GM23248 (cell line): Measurements from ENCODE around the gene HBS1L.

Experiments used
- EZH2 ChIP-seq: fragments of 200-600 bp; sonication (generic); IDR thresholded peaks from 2 replicates; pipeline ENCODE4 v1.6.1; 2018; ENCODE audit warnings: antibody characterized with exemption, mild to moderate bottlenecking; ENCODE audit not compliant: insufficient read depth, poor library complexity, severe bottlenecking
- EZH2phosphoT487 ChIP-seq: fragments of 200-600 bp; sonication (generic); IDR thresholded peaks from 2 replicates; pipeline ENCODE4 v1.6.1; 2018; ENCODE audit warnings: antibody characterized with exemption, moderate library complexity, mild to moderate bottlenecking, low read depth; ENCODE audit not compliant: insufficient read depth

- TF ChIP-seq EZH2 (no peak), EZH2phosphoT487 (no peak)
Measured at GRCh38 chr6:134959603-134960002, 95.0 kb downstream of the HBS1L start.
